HepG2 (cell line): ENCODE results near the gene HS3ST3B1. TPM values are rescaled to one million over a fixed set of nuclear protein-coding genes. Genes with fewer than 3 reads are reported as not detected.
A peak's percentile ranks its signal among the peaks of the same experiment; 100 is the strongest.

ENCODE experiments used
- ARNT ChIP-seq: fragments of 450-650 bp; IDR thresholded peaks from 2 replicates; pipeline ENCODE4 v1.6.1; 2017
- ELF3 ChIP-seq: IDR thresholded peaks from 2 replicates; pipeline ENCODE4 v1.6.1; 2016; ENCODE audit warnings: missing genetic modification reagents, missing compliant biosample characterization
- GATA4 ChIP-seq: sonication (generic); IDR thresholded peaks from 2 replicates; pipeline ENCODE4 v1.6.1; 2016; ENCODE audit warnings: antibody characterized with exemption, low read depth, borderline replicate concordance
- NFE2L2 ChIP-seq: fragments of 150-350 bp; IDR thresholded peaks from 2 replicates; pipeline ENCODE4 v1.6.1; 2014; ENCODE audit warnings: low read length
- SMYD3 ChIP-seq: sonication (generic); formaldehyde crosslinking; IDR thresholded peaks from 2 replicates; pipeline ENCODE4 v1.8.1; 2023; ENCODE audit warnings: mild to moderate bottlenecking, missing genetic modification reagents
- SP4 ChIP-seq: sonication (generic); formaldehyde crosslinking; IDR thresholded peaks from 2 replicates; pipeline ENCODE4 v1.8.1; 2023; ENCODE audit warnings: mild to moderate bottlenecking, missing genetic modification reagents
- TEAD2 ChIP-seq: sonication (generic); formaldehyde crosslinking; IDR thresholded peaks from 2 replicates; pipeline ENCODE4 v1.9.0; 2021; ENCODE audit warnings: missing genetic modification reagents
- THYN1 ChIP-seq: sonication (generic); formaldehyde crosslinking; IDR thresholded peaks from 2 replicates; pipeline ENCODE4 v1.8.1; 2023; ENCODE audit warnings: low read depth, mild to moderate bottlenecking, moderate library complexity, missing genetic modification reagents, borderline replicate concordance
- TOPORS ChIP-seq: sonication (generic); formaldehyde crosslinking; IDR thresholded peaks from 2 replicates; pipeline ENCODE4 v1.8.0; 2023; ENCODE audit warnings: mild to moderate bottlenecking, missing genetic modification reagents
- ZNF431 ChIP-seq: sonication (generic); formaldehyde crosslinking; IDR thresholded peaks from 2 replicates; pipeline ENCODE4 v1.9.0; 2022; ENCODE audit warnings: missing genetic modification reagents, low read depth, mild to moderate bottlenecking, borderline replicate concordance
- ZNF451 ChIP-seq: sonication (generic); formaldehyde crosslinking; IDR thresholded peaks from 2 replicates; pipeline ENCODE4 v1.5.0; 2020; ENCODE audit warnings: mild to moderate bottlenecking, missing genetic modification reagents
- ZNF619 ChIP-seq: sonication (generic); formaldehyde crosslinking; IDR thresholded peaks from 2 replicates; pipeline ENCODE4 v1.4.0; 2020; ENCODE audit warnings: mild to moderate bottlenecking, missing genetic modification reagents
- ZNF737 ChIP-seq: sonication (generic); formaldehyde crosslinking; IDR thresholded peaks from 2 replicates; pipeline ENCODE4 v1.5.0; 2020; ENCODE audit warnings: missing genetic modification reagents, mild to moderate bottlenecking, borderline replicate concordance
- polyA plus RNA-seq, 8 experiments: library from polyadenylated mRNA; depleted of rRNA in 3 of 8; stranded (reverse) in 7 of 8; unstranded in 1 of 8; fragments of >200 nt; fragmentation: Illumina TruSeq in 4 of 8; extraction: Trizol in 4 of 8; gene quantifications; 2 replicates each; pipeline versions ENCODE4 v1.2.1 to v1.2.3, GENCODE V29; 2011 to 2016; ENCODE audit warnings: low read depth in 4 of 8, missing spikeins in 1 of 8, mixed read lengths in 1 of 8; ENCODE audit not compliant: insufficient read depth in 1 of 8
- total RNA-seq, 5 experiments: library from RNA; depleted of rRNA; stranded (reverse); fragments of >200 nt; fragmentation: Illumina TruSeq; extraction: Trizol; gene quantifications; 2 replicates each; pipeline ENCODE4 v1.2.3, GENCODE V29; 2016; ENCODE audit warnings: low read depth in 1 of 5
- TF ChIP-seq, protein P1 (sequence below): IDR thresholded peaks from 2 replicates; pipeline ENCODE4 v1.6.1; 2016; ENCODE audit warnings: missing biosample characterization, missing genetic modification reagents, low read depth
- TF ChIP-seq, protein P2 (sequence below): sonication (generic); formaldehyde crosslinking; IDR thresholded peaks from 2 replicates; pipeline ENCODE4 v1.4.0; 2020; ENCODE audit warnings: mild to moderate bottlenecking, low read depth, missing genetic modification reagents
- TF ChIP-seq, protein P3 (sequence below): sonication (generic); formaldehyde crosslinking; IDR thresholded peaks from 2 replicates; pipeline ENCODE4 v1.8.0; 2022; ENCODE audit warnings: mild to moderate bottlenecking, missing genetic modification reagents, borderline replicate concordance
- TF ChIP-seq, protein P4 (sequence below): sonication (generic); formaldehyde crosslinking; IDR thresholded peaks from 2 replicates; pipeline ENCODE4 v1.4.0; 2020; ENCODE audit warnings: mild to moderate bottlenecking, missing genetic modification reagents

Gene HS3ST3B1
- total and polyA plus RNA-seq, 2 of the 13 experiments (the other 11 are each of a cell fraction or from before 2014, with no cell fraction given): 15.7 to 39.5 TPM

DNA sequence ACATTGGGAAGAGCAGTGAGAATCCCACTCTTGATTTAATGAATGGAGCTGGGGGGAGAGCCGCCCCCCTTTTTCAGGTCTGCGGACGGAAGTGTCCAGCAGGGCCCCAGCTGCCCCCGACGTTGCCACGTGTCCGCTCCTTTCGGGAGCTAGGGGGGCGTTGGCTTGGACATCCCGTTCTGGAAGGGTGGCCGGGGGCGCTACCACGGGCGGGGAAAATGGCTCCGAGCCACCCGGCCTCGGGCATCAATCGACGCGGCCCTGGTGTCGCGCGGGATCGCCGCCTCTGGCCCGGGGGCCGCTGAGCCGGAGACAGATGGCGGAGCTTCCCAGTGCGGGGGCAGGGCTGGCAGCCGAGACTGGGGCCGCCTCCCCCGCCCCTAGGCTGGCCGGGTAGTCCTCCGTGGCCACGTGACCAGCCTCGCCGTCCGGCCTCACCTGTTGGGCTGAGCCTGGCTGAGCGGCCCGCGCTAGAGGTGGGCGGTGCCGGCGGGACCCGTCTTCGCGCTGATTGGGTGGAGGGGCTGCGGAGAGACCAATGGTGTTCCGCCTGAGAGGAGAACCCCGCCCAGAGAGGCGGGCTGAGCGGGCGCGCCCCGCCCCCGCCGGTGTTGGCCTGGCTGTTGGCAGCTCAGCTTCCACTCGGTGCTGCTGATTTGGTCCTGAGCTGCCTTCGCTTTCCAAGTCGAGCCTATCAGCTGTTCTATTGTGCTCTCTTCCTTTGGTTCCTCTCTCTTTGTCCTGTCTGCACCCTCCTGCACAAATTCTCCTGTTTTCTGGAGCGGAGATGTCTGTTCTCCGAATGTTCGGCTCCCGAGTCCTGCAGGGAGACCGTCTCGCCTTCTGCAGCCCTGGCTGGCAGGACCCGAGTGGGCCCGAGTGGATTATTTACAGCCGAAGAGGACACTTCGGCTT, 8.3 kb downstream of the HS3ST3B1 start (continued):
- TF ChIP-seq, protein P1, sequence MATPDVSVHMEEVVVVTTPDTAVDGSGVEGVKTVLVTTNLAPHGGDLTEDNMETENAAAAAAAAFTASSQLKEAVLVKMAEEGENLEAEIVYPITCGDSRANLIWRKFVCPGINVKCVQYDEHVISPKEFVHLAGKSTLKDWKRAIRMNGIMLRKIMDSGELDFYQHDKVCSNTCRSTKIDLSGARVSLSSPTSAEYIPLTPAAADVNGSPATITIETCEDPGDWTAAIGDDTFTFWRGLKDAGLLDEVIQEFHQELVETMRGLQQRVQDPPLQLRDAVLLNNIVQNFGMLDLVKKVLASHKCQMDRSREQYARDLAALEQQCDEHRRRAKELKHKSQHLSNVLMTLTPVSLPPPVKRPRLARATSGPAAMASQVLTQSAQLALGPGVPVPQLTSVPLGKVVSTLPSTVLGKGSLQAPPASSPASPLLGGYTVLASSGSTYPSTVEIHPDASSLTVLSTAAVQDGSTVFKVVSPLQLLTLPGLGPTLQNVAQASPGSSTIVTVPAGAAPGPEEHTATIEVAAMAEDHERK (CRISPR knock-in tag): no peak
- TF ChIP-seq SMYD3 (CRISPR knock-in tag) (no peak), NFE2L2 (no peak), ZNF619 (CRISPR knock-in tag) (0 out of 2 replicates have a peak, but pooled peaks have one; percentile 3), ZNF451 (CRISPR knock-in tag) (peak; percentile 92), SP4 (CRISPR knock-in tag) (peak; percentile 99), ZNF431 (peak; percentile 50; the same call in 1 of the 2 replicates), ELF3 (CRISPR knock-in tag) (peak; percentile 75), TOPORS (peak; percentile 75; the same call in 1 of the 2 replicates), ARNT (no peak), ZNF737 (CRISPR knock-in tag) (no peak), GATA4 (no peak), TEAD2 (CRISPR knock-in tag) (no peak), THYN1 (CRISPR knock-in tag) (no peak)
- TF ChIP-seq, protein P2, sequence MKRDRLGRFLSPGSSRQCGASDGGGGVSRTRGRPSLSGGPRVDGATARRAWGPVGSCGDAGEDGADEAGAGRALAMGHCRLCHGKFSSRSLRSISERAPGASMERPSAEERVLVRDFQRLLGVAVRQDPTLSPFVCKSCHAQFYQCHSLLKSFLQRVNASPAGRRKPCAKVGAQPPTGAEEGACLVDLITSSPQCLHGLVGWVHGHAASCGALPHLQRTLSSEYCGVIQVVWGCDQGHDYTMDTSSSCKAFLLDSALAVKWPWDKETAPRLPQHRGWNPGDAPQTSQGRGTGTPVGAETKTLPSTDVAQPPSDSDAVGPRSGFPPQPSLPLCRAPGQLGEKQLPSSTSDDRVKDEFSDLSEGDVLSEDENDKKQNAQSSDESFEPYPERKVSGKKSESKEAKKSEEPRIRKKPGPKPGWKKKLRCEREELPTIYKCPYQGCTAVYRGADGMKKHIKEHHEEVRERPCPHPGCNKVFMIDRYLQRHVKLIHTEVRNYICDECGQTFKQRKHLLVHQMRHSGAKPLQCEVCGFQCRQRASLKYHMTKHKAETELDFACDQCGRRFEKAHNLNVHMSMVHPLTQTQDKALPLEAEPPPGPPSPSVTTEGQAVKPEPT (CRISPR knock-in tag): 0 out of 2 replicates have a peak, but pooled peaks have one; percentile 54
- TF ChIP-seq, protein P3, sequence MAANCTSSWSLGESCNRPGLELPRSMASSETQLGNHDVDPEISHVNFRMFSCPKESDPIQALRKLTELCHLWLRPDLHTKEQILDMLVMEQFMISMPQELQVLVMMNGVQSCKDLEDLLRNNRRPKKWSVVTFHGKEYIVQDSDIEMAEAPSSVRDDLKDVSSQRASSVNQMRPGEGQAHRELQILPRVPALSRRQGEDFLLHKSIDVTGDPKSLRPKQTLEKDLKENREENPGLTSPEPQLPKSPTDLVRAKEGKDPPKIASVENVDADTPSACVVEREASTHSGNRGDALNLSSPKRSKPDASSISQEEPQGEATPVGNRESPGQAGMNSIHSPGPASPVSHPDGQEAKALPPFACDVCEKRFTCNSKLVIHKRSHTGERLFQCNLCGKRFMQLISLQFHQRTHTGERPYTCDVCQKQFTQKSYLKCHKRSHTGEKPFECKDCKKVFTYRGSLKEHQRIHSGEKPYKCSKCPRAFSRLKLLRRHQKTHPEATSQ (CRISPR knock-in tag): no peak
- TF ChIP-seq, protein P4, sequence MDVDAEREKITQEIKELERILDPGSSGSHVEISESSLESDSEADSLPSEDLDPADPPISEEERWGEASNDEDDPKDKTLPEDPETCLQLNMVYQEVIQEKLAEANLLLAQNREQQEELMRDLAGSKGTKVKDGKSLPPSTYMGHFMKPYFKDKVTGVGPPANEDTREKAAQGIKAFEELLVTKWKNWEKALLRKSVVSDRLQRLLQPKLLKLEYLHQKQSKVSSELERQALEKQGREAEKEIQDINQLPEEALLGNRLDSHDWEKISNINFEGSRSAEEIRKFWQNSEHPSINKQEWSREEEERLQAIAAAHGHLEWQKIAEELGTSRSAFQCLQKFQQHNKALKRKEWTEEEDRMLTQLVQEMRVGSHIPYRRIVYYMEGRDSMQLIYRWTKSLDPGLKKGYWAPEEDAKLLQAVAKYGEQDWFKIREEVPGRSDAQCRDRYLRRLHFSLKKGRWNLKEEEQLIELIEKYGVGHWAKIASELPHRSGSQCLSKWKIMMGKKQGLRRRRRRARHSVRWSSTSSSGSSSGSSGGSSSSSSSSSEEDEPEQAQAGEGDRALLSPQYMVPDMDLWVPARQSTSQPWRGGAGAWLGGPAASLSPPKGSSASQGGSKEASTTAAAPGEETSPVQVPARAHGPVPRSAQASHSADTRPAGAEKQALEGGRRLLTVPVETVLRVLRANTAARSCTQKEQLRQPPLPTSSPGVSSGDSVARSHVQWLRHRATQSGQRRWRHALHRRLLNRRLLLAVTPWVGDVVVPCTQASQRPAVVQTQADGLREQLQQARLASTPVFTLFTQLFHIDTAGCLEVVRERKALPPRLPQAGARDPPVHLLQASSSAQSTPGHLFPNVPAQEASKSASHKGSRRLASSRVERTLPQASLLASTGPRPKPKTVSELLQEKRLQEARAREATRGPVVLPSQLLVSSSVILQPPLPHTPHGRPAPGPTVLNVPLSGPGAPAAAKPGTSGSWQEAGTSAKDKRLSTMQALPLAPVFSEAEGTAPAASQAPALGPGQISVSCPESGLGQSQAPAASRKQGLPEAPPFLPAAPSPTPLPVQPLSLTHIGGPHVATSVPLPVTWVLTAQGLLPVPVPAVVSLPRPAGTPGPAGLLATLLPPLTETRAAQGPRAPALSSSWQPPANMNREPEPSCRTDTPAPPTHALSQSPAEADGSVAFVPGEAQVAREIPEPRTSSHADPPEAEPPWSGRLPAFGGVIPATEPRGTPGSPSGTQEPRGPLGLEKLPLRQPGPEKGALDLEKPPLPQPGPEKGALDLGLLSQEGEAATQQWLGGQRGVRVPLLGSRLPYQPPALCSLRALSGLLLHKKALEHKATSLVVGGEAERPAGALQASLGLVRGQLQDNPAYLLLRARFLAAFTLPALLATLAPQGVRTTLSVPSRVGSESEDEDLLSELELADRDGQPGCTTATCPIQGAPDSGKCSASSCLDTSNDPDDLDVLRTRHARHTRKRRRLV (CRISPR knock-in tag): no peak; the same call in 1 of the 2 replicates
